Epithelial cell of esophagus (primary cell): Measurements from ENCODE around the gene ALK.

ENCODE experiments used
- DNase-seq: peaks from one replicate; pipeline ENCODE4 v3.0.0; 2010; ENCODE audit warnings: low read depth
- H3K4me3 ChIP-seq: 2 replicates; pipeline ENCODE4 v1.5.1; 2011; ENCODE audit warnings: mild to moderate bottlenecking, low read length, control low read depth
- TF ChIP-seq, protein P1 (sequence below): IDR thresholded peaks from 2 replicates; pipeline ENCODE4 v1.5.1; 2011; ENCODE audit warnings: low read depth, mild to moderate bottlenecking, low read length, control low read depth, inconsistent platforms; ENCODE audit not compliant: insufficient read depth; ENCODE audit errors: missing control alignments

The ALK gene

GRCh38 chr2:29375843-29376242 lies 545.5 kb downstream of the ALK start:
- no peak for DNase-seq

GRCh38 chr2:29374823-29375222 lies 546.6 kb downstream of the ALK start:
- H3K4me3 ChIP-seq, result no peak overlapping the region
- TF ChIP-seq, protein P1, sequence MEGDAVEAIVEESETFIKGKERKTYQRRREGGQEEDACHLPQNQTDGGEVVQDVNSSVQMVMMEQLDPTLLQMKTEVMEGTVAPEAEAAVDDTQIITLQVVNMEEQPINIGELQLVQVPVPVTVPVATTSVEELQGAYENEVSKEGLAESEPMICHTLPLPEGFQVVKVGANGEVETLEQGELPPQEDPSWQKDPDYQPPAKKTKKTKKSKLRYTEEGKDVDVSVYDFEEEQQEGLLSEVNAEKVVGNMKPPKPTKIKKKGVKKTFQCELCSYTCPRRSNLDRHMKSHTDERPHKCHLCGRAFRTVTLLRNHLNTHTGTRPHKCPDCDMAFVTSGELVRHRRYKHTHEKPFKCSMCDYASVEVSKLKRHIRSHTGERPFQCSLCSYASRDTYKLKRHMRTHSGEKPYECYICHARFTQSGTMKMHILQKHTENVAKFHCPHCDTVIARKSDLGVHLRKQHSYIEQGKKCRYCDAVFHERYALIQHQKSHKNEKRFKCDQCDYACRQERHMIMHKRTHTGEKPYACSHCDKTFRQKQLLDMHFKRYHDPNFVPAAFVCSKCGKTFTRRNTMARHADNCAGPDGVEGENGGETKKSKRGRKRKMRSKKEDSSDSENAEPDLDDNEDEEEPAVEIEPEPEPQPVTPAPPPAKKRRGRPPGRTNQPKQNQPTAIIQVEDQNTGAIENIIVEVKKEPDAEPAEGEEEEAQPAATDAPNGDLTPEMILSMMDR, result no peak
- no peak for DNase-seq

More at GRCh38 chr2:29375843-29376242, 545.5 kb downstream of the ALK start:
- TF ChIP-seq, protein P1, result no peak
- no peak overlapping the region for H3K4me3 ChIP-seq

DNA sequence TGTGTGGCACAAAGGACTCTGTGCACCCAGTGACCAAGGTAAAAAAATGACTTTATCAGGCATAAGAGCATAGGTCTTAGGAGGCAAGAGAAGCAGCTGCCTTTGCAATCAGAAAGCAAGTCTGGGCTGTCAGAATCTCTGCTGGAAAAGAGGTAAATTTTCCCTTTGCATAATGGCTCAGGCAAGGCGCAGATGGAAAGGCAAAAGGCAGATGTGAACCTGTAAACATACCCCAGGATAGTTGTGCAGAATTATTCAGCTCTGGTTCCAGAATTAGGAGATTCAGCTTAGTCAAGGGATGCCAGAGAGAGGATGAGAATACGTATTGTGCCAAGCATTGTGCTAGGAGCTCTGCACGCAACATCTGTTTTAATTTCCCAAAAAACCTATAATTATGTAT lies 547.5 kb downstream of the ALK start:
- H3K4me3 ChIP-seq, result no peak overlapping the region
- no peak for DNase-seq
- TF ChIP-seq, protein P1, result no peak

GRCh38 chr2:29372185-29372584 lies 549.2 kb downstream of the ALK start:
- TF ChIP-seq, protein P1, result no peak
- no peak overlapping the region for H3K4me3 ChIP-seq
- peak; percentile 19 for DNase-seq

DNA sequence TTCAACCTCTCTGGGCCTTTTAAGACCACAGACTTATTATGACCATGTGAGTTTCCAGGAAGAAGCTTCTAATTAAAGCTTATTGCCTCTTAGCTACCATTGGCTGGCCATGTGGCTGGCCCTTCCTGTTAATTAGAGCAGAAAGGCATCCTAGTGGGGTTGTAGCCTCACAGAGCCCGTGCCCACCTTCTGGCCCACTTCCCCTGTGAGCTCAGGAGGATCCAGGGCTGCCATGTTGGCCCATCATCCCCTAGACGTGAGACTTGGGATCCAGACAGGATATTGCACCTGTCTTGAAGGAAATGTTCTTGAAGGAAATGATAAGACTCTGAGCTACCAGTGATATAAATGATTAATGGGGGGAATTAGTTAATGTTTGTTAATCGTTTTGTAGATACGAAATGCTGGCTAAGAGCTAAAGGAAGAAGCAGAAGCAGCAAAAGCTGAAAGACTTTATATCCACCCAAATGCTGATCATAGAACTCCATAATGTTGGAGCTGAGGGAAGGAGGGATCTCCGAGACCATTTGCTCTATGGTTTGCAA lies 550.7 kb downstream of the ALK start:
- DNase-seq, result no peak
- H3K4me3 ChIP-seq, result no peak overlapping the region
- TF ChIP-seq, protein P1, result no peak

DNA sequence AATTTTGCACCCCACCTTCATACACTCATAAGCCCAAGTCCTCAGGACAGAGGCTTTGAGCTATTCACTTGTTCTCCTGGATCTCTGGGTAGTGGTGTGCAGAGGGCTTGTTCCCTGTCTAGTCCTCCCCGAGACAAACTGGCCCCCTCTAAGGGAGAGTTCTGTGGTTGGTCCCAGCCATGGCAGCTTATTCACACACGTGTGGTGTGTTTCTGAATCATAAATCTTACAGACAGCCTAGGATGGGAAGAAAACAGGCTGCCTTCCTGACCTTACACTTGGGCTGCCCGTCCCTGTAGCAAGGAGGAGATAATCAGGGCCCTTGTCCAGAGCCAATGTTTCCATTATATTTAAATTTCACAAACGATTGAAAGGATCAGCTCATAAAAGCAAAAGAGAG lies 551.2 kb downstream of the ALK start:
- no peak overlapping the region for H3K4me3 ChIP-seq
- no peak for DNase-seq
- TF ChIP-seq, protein P1, result no peak

DNA sequence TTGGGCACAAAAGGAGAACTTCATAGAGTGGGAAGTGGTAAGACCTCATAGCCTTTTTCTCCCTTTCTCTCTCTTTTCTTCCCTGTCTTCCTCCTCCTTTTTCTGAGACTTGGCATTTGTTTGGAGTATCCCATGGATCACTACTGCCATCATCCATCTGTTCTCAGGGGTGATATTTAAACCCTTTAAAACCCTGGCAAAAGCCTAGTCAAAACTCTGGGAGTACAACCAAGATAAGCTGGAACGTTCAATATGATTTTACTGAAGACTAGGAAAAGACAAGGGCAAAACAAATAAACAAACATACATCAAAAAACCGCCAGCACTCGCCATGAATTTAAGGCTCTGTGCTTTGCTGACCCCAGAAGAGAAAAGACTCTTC lies 552.7 kb downstream of the ALK start:
- no peak overlapping the region for H3K4me3 ChIP-seq
- no peak for DNase-seq
- TF ChIP-seq, protein P1, result no peak
